Placental pericyte (primary cell): Measurements from ENCODE around the gene CREBBP. TPM values are rescaled to one million over a fixed set of nuclear protein-coding genes. Genes with fewer than 3 reads are reported as not detected.

Experiments used
- total RNA-seq: library from RNA; depleted of rRNA; stranded (reverse); fragments of >200 nt; gene quantifications from 2 replicates; pipeline ENCODE4 v1.2.3, GENCODE V29; 2012

The CREBBP gene
- 28.8 and 36.5 TPM in 2 replicates for total RNA-seq

DNA sequence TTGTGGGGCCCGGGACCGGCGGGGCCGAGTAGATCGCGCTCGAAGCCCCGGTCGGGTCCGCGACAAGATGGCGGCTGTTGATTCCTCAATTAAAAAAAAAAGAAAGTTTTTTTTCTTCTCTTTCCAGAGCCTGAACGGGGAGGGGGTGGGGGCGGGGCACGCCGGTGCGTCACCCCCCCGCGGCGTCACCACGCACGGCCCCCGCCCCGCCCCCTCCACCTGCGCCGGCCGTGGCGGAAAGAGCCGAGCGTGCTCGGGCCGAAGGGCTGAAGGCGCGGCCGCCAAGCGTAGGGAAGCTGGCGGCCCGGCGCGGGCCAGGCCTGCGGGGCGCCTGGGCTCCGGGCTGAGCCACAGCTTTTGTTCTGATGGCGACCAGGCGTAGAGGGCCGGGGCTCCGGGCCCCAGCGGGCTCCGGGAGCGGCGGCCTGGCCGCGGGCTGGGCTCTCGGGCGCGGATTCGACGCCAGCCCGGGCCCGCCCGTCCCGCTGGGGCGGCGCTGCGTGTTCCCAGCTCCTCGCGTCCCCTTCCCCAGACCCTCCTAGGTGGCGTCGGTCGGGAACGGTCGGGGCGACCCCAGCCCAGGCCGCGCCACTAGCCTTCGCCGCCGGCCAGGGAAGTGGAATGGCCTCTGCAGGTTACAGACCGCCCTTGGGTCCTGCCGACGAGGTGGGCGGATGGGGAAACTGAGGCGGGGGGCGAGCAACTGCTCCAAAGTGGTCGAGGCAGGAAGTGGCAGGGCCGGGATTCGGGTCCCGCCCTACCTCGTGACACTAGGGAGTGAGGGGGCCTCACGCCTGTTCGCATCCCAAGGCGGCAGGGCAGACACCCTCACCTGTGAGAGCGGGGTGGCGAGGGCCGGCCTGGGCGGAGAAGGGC is at the start of gene CREBBP:
TSS of gene CREBBP (minus strand) at position 91 of the 876 bp plus-strand sequence. CDS start 797 bp downstream, outside the sequence.

DNA sequence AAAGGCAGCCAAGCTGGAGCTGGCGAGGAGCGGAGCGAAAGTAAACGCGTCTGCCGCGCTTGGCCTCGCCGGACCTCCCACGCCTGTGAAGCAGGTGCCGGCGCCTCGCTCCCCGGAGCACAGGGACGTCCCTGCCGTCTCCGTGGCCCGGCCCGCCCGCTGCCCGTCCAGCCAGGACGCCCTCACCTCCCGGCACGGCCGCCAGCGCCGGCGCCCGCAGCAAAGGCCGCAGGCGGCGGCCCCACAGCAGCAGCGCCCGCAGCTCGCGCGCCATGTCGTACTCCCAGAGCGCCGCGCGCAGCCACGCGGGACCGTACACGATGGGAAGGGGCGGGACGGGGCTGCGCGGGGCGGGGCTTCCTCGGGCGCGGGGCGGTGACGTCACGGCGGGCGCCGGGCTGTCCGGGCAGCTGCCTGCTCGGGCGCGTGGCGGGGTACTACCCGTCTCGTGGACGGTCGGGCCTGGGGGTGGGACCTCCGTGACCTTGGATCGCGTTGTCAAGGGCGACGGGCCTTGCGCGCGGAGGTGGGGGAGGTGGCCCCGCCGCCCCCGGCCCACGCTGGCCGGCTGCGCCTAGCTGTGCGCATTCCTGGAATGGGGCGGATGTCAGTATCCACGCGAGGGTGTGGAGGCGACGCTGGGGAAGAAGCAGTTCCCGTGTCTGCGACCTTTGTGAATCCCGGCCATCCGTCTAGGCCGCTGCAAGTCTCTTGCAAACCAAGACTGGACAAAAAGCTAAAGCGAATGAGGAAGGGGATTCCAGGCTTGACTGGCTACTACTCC is 163.1 kb downstream of the CREBBP start, which contains the start of gene TRAP1:
TSS of gene TRAP1 (minus strand) at position 290 of the 784 bp plus-strand sequence. CDS start at position 274, 16 bp downstream.

Other genes with a start within 250 kb of the CREBBP start
- gene DNASE1, start 226.0 kb downstream of the CREBBP start, total RNA-seq = 15.8 and 17.5 TPM in 2 replicates
- gene TRAP1, start 163.2 kb downstream of the CREBBP start, total RNA-seq = 96.3 and 98.8 TPM in 2 replicates
- gene ADCY9, start 235.7 kb upstream of the CREBBP start, total RNA-seq = 35.4 and 131 TPM in 2 replicates